ENCODE measurements around the gene CLPX. TPM values are rescaled to one million over a fixed set of nuclear protein-coding genes. Genes with fewer than 3 reads are reported as not detected.
A peak's percentile ranks its signal among the peaks of the same experiment; 100 is the strongest.

Gene CLPX
- total and polyA plus RNA-seq, 9 of the 15 experiments (the other 6 are each of a cell fraction or from before 2014, with no cell fraction given): 11.2 to 83.3 (median 51.3) TPM

GRCh38 chr15:65132878-65133547 lies 52.1 kb downstream of the CLPX start (continued):
- 0 out of 2 replicates have a peak, but pooled peaks have one; percentile 38 for TF ChIP-seq ZNF592 (IDR thresholded peaks at IDR 0.05)
- TF ChIP-seq PTBP1 (IDR thresholded peaks at IDR 0.05; ENCODE audit: low read depth, low read length): 0 out of 2 replicates have a peak, but pooled peaks have one; percentile 8
- TF ChIP-seq E2F6 (IDR thresholded peaks at IDR 0.05; ENCODE audit: borderline replicate concordance in 1 of 2, extremely low read depth in 1 of 2, insufficient read depth in 1 of 2, insufficient read length in 1 of 2, low read depth in 1 of 2, low read length in 1 of 2, poor library complexity in 1 of 2, severe bottlenecking in 1 of 2): peak; percentile 13 to 65
- TF ChIP-seq TOE1 (IDR thresholded peaks at IDR 0.05; ENCODE audit: borderline replicate concordance): no peak
- no peak for TF ChIP-seq TOE1 (CRISPR knock-in tag; IDR thresholded peaks at IDR 0.05; ENCODE audit: borderline replicate concordance, low read depth)
- TF ChIP-seq POU5F1 (IDR thresholded peaks at IDR 0.05; ENCODE audit: borderline replicate concordance, low read depth, low read length, partially characterized antibody): no peak
- TF ChIP-seq UBTF (IDR thresholded peaks at IDR 0.05; ENCODE audit: borderline replicate concordance in 1 of 2, low read depth in 2 of 2, low read length in 2 of 2): peak; percentile 77 to 91; a peak in 3 of 4 replicates
- TF ChIP-seq RBM25 (IDR thresholded peaks at IDR 0.05; ENCODE audit: low read depth, low read length, severe bottlenecking): peak; percentile 30
- TF ChIP-seq NRF1 (conservative IDR thresholded peaks at IDR 0.05 in 1 of 2, IDR thresholded peaks at IDR 0.05 in 1 of 2): peak; percentile 42 to 69; a peak in 2 of 4 replicates
- peak; percentile 89; the same call in 1 of the 2 replicates for TF ChIP-seq ZBTB17 (CRISPR knock-in tag; IDR thresholded peaks at IDR 0.05)
- TF ChIP-seq JUNB (CRISPR knock-in tag; conservative IDR thresholded peaks at IDR 0.05): no peak
- peak; percentile 19 to 63; a peak in 1 of 4 replicates for TF ChIP-seq NONO (IDR thresholded peaks at IDR 0.05; ENCODE audit: low read depth in 2 of 2, low read length in 1 of 2)
- peak; percentile 24; the same call in 1 of the 2 replicates for TF ChIP-seq EGR1 (conservative IDR thresholded peaks at IDR 0.05)
- no peak for TF ChIP-seq ZNF263 (CRISPR knock-in tag; IDR thresholded peaks at IDR 0.05; ENCODE audit: borderline replicate concordance)
- no peak for TF ChIP-seq SMAD2 (IDR thresholded peaks at IDR 0.05; ENCODE audit: low read depth, low read length)
- TF ChIP-seq ETV5 (CRISPR knock-in tag; IDR thresholded peaks at IDR 0.05; ENCODE audit: low read depth): no peak
- peak in 1 of 2 experiments; percentile 18; a peak in 2 of 4 replicates for TF ChIP-seq MAZ (CRISPR knock-in tag; conservative IDR thresholded peaks at IDR 0.05 in 1 of 2, IDR thresholded peaks at IDR 0.05 in 1 of 2)
- no peak for TF ChIP-seq ZNF584 (CRISPR knock-in tag; IDR thresholded peaks at IDR 0.05; ENCODE audit: low read depth)
- TF ChIP-seq LCOR (CRISPR knock-in tag; IDR thresholded peaks at IDR 0.05): no peak

All from K562 (cell line).